DND-41 (cell line): Measurements from ENCODE around the gene STAB2.

Experiments
- ATAC-seq: fragments of 200-7000 bp; cut with Tn5 transposase; 3 replicates; pipeline ENCODE4 v1.9.1; 2021; ENCODE audit warnings: low read depth; ENCODE audit not compliant: insufficient read depth
- DNase-seq: peaks from one replicate; pipeline ENCODE4 v3.0.0-alpha.2; 2020
- H2AFZ ChIP-seq: 2 replicates; pipeline ENCODE4 v1.6.0; 2012; ENCODE audit warnings: low read depth, low read length
- H3K27ac ChIP-seq: 2 replicates; pipeline ENCODE4 v1.5.1; 2012; ENCODE audit warnings: low read length, inconsistent platforms
- H3K27me3 ChIP-seq: fragments of 200-600 bp; sonication (generic); 2 replicates; pipeline ENCODE4 v1.6.0; 2012; ENCODE audit warnings: low read length, mild to moderate bottlenecking, inconsistent platforms; ENCODE audit not compliant: insufficient read depth, poor library complexity
- H3K36me3 ChIP-seq: 2 replicates; pipeline ENCODE4 v1.5.1; 2012; ENCODE audit warnings: low read length, inconsistent platforms; ENCODE audit not compliant: insufficient read depth
- H3K4me1 ChIP-seq: 2 replicates; pipeline ENCODE4 v1.5.1; 2012; ENCODE audit warnings: mild to moderate bottlenecking, low read length; ENCODE audit not compliant: insufficient read depth
- H3K4me2 ChIP-seq: 2 replicates; pipeline ENCODE4 v1.6.0; 2012; ENCODE audit warnings: mild to moderate bottlenecking, moderate library complexity, low read length, inconsistent platforms; ENCODE audit not compliant: insufficient read depth
- H3K4me3 ChIP-seq, 2 experiments: fragments of 200-600 bp in 1 of 2; shearing (Covaris generic) in 1 of 2; 2 replicates each; pipeline ENCODE4 v1.5.1; 2012 to 2016; ENCODE audit warnings: inconsistent platforms in 2 of 2, low read length in 2 of 2, mild to moderate bottlenecking in 2 of 2, low read depth in 1 of 2, moderate library complexity in 1 of 2
- H3K79me2 ChIP-seq: 2 replicates; pipeline ENCODE4 v1.6.0; 2012; ENCODE audit warnings: low read length, inconsistent platforms; ENCODE audit not compliant: insufficient read depth
- H3K9ac ChIP-seq: 2 replicates; pipeline ENCODE4 v1.6.0; 2012; ENCODE audit warnings: low read depth, mild to moderate bottlenecking, inconsistent platforms, low read length, moderate library complexity
- H3K9me3 ChIP-seq: 2 replicates; pipeline ENCODE4 v1.5.1; 2012; ENCODE audit warnings: low read length, moderate library complexity, mild to moderate bottlenecking, inconsistent platforms; ENCODE audit not compliant: insufficient read depth, severe bottlenecking
- H4K20me1 ChIP-seq: 2 replicates; pipeline ENCODE4 v1.6.0; 2012; ENCODE audit warnings: low read length; ENCODE audit not compliant: insufficient read depth
- CTCF ChIP-seq: IDR thresholded peaks from 2 replicates; pipeline ENCODE4 v1.5.1; 2012; ENCODE audit warnings: borderline replicate concordance, low read length, moderate library complexity, mild to moderate bottlenecking; ENCODE audit not compliant: poor library complexity, severe bottlenecking; ENCODE audit errors: extremely low read depth
- EZH2 ChIP-seq: IDR thresholded peaks from 3 replicates; pipeline ENCODE4 v1.6.1; 2012; ENCODE audit warnings: borderline replicate concordance, low read depth, mild to moderate bottlenecking, moderate library complexity, low read length, inconsistent platforms; ENCODE audit not compliant: severe bottlenecking

The STAB2 gene

GRCh38 chr12:103778781-103779180 is 191.7 kb downstream of the STAB2 start:
- H3K4me1 ChIP-seq, result no peaks in the 10 kb centered on the region
- no peaks in the 10 kb centered on the region for H4K20me1 ChIP-seq
- no peak overlapping the region for H2AFZ ChIP-seq
- H3K9me3 ChIP-seq, result no peaks in the 10 kb centered on the region
- H3K4me3 ChIP-seq, result no peak overlapping the region
- ATAC-seq (no peak), DNase-seq (no peak)
- TF ChIP-seq CTCF (no peak), EZH2 (no peak)
- H3K79me2 ChIP-seq, result no peaks in the 10 kb centered on the region
- H3K27me3 ChIP-seq, result no peaks in the 10 kb centered on the region
- H3K36me3 ChIP-seq, result no peaks in the 10 kb centered on the region
- H3K9ac ChIP-seq, result no peak overlapping the region
- no peak overlapping the region for H3K27ac ChIP-seq
- no peak overlapping the region for H3K4me2 ChIP-seq

- no peaks in the 10 kb centered on the region for H3K4me1 ChIP-seq
- H3K79me2 ChIP-seq, result no peaks in the 10 kb centered on the region
- H3K9ac ChIP-seq, result no peak overlapping the region
- DNase-seq, result no peak
- H3K36me3 ChIP-seq, result no peaks in the 10 kb centered on the region
- H4K20me1 ChIP-seq, result no peaks in the 10 kb centered on the region
- no peak overlapping the region for H3K4me2 ChIP-seq
- H3K9me3 ChIP-seq, result no peaks in the 10 kb centered on the region
- no peak overlapping the region for H3K4me3 ChIP-seq
- no peak overlapping the region for H2AFZ ChIP-seq
- peaks cover 3% of the 10 kb centered on the region for H3K27me3 ChIP-seq
- no peak overlapping the region for H3K27ac ChIP-seq
- TF ChIP-seq EZH2 (no peak), CTCF (no peak)
- no peak for ATAC-seq
Measured at GRCh38 chr12:103779410-103780092, 192.5 kb downstream of the STAB2 start.

- Histone ChIP-seq H2AFZ (no peak overlapping the region), H3K79me2 (no peaks in the 10 kb centered on the region), H3K27ac (no peak overlapping the region), H4K20me1 (no peaks in the 10 kb centered on the region), H3K9me3 (no peaks in the 10 kb centered on the region), H3K4me1 (no peaks in the 10 kb centered on the region), H3K27me3 (peaks cover 3% of the 10 kb centered on the region), H3K4me2 (no peak overlapping the region), H3K36me3 (no peaks in the 10 kb centered on the region), H3K9ac (no peak overlapping the region), H3K4me3 (no peak overlapping the region)
- no peak for DNase-seq
- no peak for ATAC-seq
- TF ChIP-seq EZH2 (no peak), CTCF (no peak)
Measured at GRCh38 chr12:103780093-103780440, 193.0 kb downstream of the STAB2 start.

- DNase-seq, result no peak
- Histone ChIP-seq H3K4me3 (no peak overlapping the region), H3K4me1 (no peaks in the 10 kb centered on the region), H3K27me3 (peaks cover 3% of the 10 kb centered on the region), H2AFZ (no peak overlapping the region), H3K9ac (no peak overlapping the region), H3K79me2 (no peaks in the 10 kb centered on the region), H3K9me3 (no peaks in the 10 kb centered on the region), H4K20me1 (no peaks in the 10 kb centered on the region), H3K36me3 (no peaks in the 10 kb centered on the region), H3K27ac (no peak overlapping the region), H3K4me2 (no peak overlapping the region)
- no peak for ATAC-seq
- TF ChIP-seq EZH2 (no peak), CTCF (no peak)
Measured at GRCh38 chr12:103780992-103781391, 193.9 kb downstream of the STAB2 start.
